Ishikawa (cell line): Measurements from ENCODE around the gene SEC14L2.
A peak's percentile ranks its signal among the peaks of the same experiment; 100 is the strongest.

ENCODE experiments used
- CEBPB ChIP-seq: IDR thresholded peaks from 2 replicates; pipeline ENCODE4 v1.6.1; 2012
- CREB1 ChIP-seq: IDR thresholded peaks from 2 replicates; pipeline ENCODE4 v1.6.1; 2012; ENCODE audit warnings: low read depth
- EGR1 ChIP-seq: IDR thresholded peaks from 2 replicates; pipeline ENCODE4 v1.6.1; 2012
- EP300 ChIP-seq: IDR thresholded peaks from 2 replicates; pipeline ENCODE4 v1.6.1; 2012; ENCODE audit warnings: borderline replicate concordance
- FOXM1 ChIP-seq: IDR thresholded peaks from 2 replicates; pipeline ENCODE4 v1.6.1; 2012; ENCODE audit warnings: low read depth, borderline replicate concordance
- NFIC ChIP-seq: IDR thresholded peaks from 2 replicates; pipeline ENCODE4 v1.6.1; 2012
- RAD21 ChIP-seq: IDR thresholded peaks from 2 replicates; pipeline ENCODE4 v1.6.1; 2012; ENCODE audit warnings: low read depth
- TAF1 ChIP-seq: IDR thresholded peaks from 2 replicates; pipeline ENCODE4 v1.6.1; 2012; ENCODE audit warnings: low read depth, mild to moderate bottlenecking
- TCF12 ChIP-seq: IDR thresholded peaks from 2 replicates; pipeline ENCODE4 v1.6.1; 2012; ENCODE audit warnings: low read depth
- TEAD4 ChIP-seq: IDR thresholded peaks from 2 replicates; pipeline ENCODE4 v1.6.1; 2012
- YY1 ChIP-seq: IDR thresholded peaks from 2 replicates; pipeline ENCODE4 v1.6.1; 2012; ENCODE audit warnings: low read depth
- ZBTB7A ChIP-seq: IDR thresholded peaks from 2 replicates; pipeline ENCODE4 v1.6.1; 2012; ENCODE audit warnings: low read depth
- TF ChIP-seq, protein P1 (sequence below): IDR thresholded peaks from 2 replicates; pipeline ENCODE4 v1.6.1; 2012
- TF ChIP-seq, protein P2 (sequence below): IDR thresholded peaks from 2 replicates; pipeline ENCODE4 v1.6.1; 2012
- TF ChIP-seq, protein P3 (sequence below): IDR thresholded peaks from 2 replicates; pipeline ENCODE4 v1.6.1; 2012; ENCODE audit warnings: low read depth, mild to moderate bottlenecking

The SEC14L2 gene

DNA sequence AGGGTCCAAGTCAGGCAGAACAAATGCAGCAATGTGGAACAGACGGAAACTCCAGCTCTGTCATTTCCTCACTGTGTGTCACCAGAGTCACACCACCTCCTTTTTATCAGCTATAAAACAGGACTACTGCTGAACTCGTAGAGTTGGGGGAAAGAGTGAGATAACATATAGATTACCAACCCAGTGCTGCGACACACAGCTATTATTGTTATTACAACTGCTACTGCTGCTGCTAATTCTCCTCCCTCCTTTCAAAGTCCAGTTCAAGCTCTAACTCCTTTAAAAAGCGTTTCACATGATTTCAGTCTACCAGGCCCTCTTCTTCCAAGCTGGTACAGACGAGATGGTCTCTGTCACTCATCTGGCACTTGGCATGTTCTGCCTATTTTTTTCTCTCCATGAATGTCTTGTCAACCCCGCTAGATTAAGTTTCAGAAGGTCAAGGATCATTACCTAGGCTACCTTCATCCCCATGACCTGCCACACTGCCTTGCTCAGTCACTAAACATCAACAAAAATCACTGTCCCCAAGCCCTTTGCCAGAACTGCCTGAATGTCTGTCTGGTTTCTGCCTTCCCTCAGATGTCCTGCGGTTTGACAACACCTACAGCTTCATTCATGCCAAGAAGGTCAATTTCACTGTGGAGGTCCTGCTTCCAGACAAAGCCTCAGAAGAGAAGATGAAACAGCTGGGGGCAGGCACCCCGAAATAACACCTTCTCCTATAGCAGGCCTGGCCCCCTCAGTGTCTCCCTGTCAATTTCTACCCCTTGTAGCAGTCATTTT, 25.1 kb downstream of the SEC14L2 start:
- TF ChIP-seq, protein P1, sequence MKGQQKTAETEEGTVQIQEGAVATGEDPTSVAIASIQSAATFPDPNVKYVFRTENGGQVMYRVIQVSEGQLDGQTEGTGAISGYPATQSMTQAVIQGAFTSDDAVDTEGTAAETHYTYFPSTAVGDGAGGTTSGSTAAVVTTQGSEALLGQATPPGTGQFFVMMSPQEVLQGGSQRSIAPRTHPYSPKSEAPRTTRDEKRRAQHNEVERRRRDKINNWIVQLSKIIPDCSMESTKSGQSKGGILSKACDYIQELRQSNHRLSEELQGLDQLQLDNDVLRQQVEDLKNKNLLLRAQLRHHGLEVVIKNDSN = no peak
- TF ChIP-seq, protein P2, sequence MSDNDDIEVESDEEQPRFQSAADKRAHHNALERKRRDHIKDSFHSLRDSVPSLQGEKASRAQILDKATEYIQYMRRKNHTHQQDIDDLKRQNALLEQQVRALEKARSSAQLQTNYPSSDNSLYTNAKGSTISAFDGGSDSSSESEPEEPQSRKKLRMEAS = no peak
- TF ChIP-seq ZBTB7A (no peak), TCF12 (no peak)

DNA sequence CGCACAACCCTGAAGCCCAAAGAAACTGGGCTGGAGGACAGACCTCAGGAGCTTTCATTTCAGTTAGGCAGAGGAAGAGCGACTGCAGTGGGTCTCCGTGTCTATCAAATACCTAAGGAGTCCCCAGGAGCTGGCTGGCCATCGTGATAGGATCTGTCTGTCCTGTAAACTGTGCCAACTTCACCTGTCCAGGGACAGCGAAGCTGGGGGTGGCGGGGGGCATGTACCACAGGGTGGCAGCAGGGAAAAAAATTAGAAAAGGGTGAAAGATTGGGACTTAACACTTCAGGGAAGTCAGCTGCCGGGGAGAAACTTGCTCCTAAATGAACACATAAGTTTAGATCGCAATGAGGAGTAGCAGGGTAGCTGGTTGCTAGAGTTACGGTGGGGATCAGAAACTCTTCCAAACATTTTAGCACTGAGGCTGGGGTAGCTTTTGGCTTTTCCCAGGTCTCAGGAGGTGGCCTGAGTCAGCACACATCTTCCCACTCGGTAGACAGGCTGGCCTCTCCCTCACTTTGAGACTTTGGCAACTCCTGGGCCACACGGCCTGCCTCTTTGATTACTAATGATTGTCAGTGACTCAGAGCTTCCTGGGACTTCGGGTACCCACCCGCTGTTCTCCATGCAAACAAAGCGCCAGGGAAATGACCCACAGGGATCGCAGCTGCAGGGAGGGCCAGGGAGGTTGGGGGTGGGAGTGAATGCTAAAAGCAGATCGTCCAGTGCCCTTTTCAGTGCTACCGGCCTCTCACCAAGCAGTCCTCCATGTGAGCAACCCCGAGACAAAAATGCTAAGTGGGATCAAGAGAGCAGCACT, 25.9 kb downstream of the SEC14L2 start:
- TF ChIP-seq ZBTB7A (no peak), NFIC (peak; percentile 66), TEAD4 (peak; percentile 18; the same call in 1 of the 2 replicates), EGR1 (no peak), CREB1 (no peak), FOXM1 (no peak), TAF1 (no peak; the same call in 1 of the 2 replicates), YY1 (no peak), EP300 (peak; percentile 70; the same call in 1 of the 2 replicates), RAD21 (no peak), CEBPB (no peak; the same call in 1 of the 2 replicates), TCF12 (peak; percentile 80)
- TF ChIP-seq, protein P3, sequence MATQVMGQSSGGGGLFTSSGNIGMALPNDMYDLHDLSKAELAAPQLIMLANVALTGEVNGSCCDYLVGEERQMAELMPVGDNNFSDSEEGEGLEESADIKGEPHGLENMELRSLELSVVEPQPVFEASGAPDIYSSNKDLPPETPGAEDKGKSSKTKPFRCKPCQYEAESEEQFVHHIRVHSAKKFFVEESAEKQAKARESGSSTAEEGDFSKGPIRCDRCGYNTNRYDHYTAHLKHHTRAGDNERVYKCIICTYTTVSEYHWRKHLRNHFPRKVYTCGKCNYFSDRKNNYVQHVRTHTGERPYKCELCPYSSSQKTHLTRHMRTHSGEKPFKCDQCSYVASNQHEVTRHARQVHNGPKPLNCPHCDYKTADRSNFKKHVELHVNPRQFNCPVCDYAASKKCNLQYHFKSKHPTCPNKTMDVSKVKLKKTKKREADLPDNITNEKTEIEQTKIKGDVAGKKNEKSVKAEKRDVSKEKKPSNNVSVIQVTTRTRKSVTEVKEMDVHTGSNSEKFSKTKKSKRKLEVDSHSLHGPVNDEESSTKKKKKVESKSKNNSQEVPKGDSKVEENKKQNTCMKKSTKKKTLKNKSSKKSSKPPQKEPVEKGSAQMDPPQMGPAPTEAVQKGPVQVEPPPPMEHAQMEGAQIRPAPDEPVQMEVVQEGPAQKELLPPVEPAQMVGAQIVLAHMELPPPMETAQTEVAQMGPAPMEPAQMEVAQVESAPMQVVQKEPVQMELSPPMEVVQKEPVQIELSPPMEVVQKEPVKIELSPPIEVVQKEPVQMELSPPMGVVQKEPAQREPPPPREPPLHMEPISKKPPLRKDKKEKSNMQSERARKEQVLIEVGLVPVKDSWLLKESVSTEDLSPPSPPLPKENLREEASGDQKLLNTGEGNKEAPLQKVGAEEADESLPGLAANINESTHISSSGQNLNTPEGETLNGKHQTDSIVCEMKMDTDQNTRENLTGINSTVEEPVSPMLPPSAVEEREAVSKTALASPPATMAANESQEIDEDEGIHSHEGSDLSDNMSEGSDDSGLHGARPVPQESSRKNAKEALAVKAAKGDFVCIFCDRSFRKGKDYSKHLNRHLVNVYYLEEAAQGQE = no peak
- TF ChIP-seq, protein P1 = no peak
- TF ChIP-seq, protein P2 = no peak

DNA sequence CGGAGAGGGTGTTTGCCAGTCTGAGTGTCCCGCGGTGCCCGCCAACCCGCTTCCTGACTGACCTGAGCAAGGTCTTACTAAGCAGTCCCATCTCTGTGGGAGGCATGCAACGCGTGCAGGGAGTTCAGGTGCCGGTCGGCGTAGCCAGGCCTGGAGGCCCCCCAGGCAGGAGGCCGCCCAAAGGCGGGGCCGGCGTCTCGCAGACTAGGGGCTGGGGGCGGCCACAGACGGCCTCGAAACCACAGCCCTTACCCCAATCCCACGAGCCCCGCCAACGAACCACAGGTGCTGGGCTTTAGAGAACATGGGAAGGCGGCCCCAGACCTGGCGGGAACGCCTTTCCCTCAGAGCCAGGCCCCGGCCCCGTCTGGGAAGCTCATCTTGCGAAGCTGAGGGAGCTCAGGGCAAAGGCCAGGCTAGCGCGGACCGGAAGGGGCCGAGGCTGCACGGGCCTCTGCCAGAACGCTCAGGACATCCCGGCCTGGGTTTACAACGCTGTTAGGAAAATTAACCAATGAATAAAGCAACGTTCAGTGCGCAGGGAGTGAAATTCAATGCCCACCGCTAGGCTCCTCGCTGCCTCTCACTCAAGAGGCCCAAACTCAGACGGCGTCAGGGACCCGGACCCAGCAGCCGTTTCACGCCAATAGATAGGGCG, 26.6 kb downstream of the SEC14L2 start:
- TF ChIP-seq TAF1 (peak; percentile 85), EP300 (no peak; the same call in 1 of the 2 replicates)

DNA sequence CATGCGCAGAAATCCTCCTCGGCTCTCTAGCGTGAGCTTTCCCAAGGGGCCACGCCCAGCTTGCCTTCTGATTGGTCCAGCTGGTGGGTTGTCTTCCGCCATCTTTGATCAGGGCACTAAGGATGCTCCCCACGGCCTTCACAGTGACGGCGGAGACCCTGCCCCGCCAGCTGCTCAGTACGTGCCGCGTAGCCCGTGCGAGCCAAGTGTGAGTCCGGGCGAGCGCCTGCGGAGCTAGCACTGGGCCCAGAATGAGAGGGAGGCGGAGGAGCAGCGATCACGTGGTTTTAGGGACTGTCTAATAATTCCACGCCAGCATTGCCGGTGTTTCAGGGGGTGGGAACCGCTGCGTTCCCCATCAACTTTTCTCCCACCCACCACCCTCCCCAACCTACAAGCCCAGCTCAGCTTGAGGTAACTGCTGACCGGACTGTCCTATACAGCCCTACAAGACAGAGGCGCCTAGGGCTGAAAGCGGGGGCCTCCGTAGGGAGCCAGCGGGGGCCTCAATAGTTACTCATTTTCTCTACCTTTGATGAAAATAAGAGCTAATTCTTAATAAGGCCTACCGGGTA, 27.2 kb downstream of the SEC14L2 start:
- TF ChIP-seq NFIC (peak; percentile 38; the same call in 1 of the 2 replicates), EGR1 (peak; percentile 44; the same call in 1 of the 2 replicates), ZBTB7A (peak; percentile 89; the same call in 1 of the 2 replicates), CREB1 (peak; percentile 82), TEAD4 (peak; percentile 24; the same call in 1 of the 2 replicates), YY1 (peak; percentile 99), RAD21 (no peak), TCF12 (peak; percentile 51; the same call in 1 of the 2 replicates), FOXM1 (0 out of 2 replicates have a peak, but pooled peaks have one; percentile 61), EP300 (peak; percentile 41; the same call in 1 of the 2 replicates), TAF1 (peak; percentile 67), CEBPB (no peak)
- TF ChIP-seq, protein P2 = peak; percentile 82
- TF ChIP-seq, protein P3 = no peak
- TF ChIP-seq, protein P1 = peak; percentile 98
